Measurements from ENCODE around the gene MOV10L1. TPM values are rescaled to one million over a fixed set of nuclear protein-coding genes. Genes with fewer than 3 reads are reported as not detected.

Gene MOV10L1
- total RNA-seq, 3 donors from 2014 or later: 0.16 to 0.44 (median 0.33) TPM

GRCh38 chr22:50197000-50197800, 107.4 kb downstream of the MOV10L1 start:
- TF ChIP-seq CTCF (IDR thresholded peaks at IDR 0.05) (no peak), POLR2AphosphoS5 (IDR thresholded peaks at IDR 0.05) (no peak), POLR2A (IDR thresholded peaks at IDR 0.05) (no peak)
- Histone ChIP-seq H3K27ac (no peak overlapping the region), H3K4me3 (no peak overlapping the region), H3K9me3 (no peaks in the 10 kb centered on the region), H3K36me3 (no peaks in the 10 kb centered on the region), H3K27me3 (no peaks in the 10 kb centered on the region), H3K4me1 (no peaks in the 10 kb centered on the region)
- DNase-seq (ENCODE audit: low spot score in 2 of 2): no peak
- intact Hi-C loops (cut with DNase I; ENCODE audit: low total_unique reads): no loop called here

- TF ChIP-seq POLR2AphosphoS5 (IDR thresholded peaks at IDR 0.05) (no peak), CTCF (IDR thresholded peaks at IDR 0.05) (no peak), POLR2A (IDR thresholded peaks at IDR 0.05) (no peak)
- no peaks in the 10 kb centered on the region for H3K36me3 ChIP-seq
- H3K27ac ChIP-seq: no peak overlapping the region
- no peak overlapping the region for H3K4me3 ChIP-seq
- no peaks in the 10 kb centered on the region for H3K4me1 ChIP-seq
- intact Hi-C loops (cut with DNase I; ENCODE audit: low total_unique reads): no loop called here
- no peaks in the 10 kb centered on the region for H3K9me3 ChIP-seq
- no peaks in the 10 kb centered on the region for H3K27me3 ChIP-seq
- DNase-seq (ENCODE audit: low spot score in 2 of 2): no peak
These were observed 108.2 kb downstream of the MOV10L1 start for GRCh38 chr22:50197856-50198623.

GRCh38 chr22:50198624-50199017, 108.8 kb downstream of the MOV10L1 start:
- Histone ChIP-seq H3K9me3 (no peaks in the 10 kb centered on the region), H3K4me1 (no peaks in the 10 kb centered on the region), H3K4me3 (no peak overlapping the region), H3K27ac (no peak overlapping the region), H3K36me3 (no peaks in the 10 kb centered on the region), H3K27me3 (no peaks in the 10 kb centered on the region)
- intact Hi-C loops (cut with DNase I; ENCODE audit: low total_unique reads): no loop called here
- TF ChIP-seq CTCF (IDR thresholded peaks at IDR 0.05): no peak
- no peak for DNase-seq (ENCODE audit: low spot score in 2 of 2)

- no peak overlapping the region for H3K27ac ChIP-seq
- DNase-seq (ENCODE audit: low spot score in 2 of 2): no peak
- TF ChIP-seq CTCF (IDR thresholded peaks at IDR 0.05) (no peak), POLR2A (IDR thresholded peaks at IDR 0.05) (no peak), POLR2AphosphoS5 (IDR thresholded peaks at IDR 0.05) (no peak)
- no peaks in the 10 kb centered on the region for H3K36me3 ChIP-seq
- H3K27me3 ChIP-seq: no peaks in the 10 kb centered on the region
- H3K4me3 ChIP-seq: peak overlapping the region in 1 of 3 donors; percentile 89
- intact Hi-C loops (cut with DNase I; ENCODE audit: low total_unique reads): no loop called here
- H3K9me3 ChIP-seq: no peaks in the 10 kb centered on the region
- H3K4me1 ChIP-seq: no peaks in the 10 kb centered on the region
These were observed 109.5 kb downstream of the MOV10L1 start for GRCh38 chr22:50199251-50199721.

Data from breast epithelium (tissue), 4 donors.